ENCODE data around the gene SCYGR7. TPM values are rescaled to one million over a fixed set of nuclear protein-coding genes. Genes with fewer than 3 reads are reported as not detected.

Gene SCYGR7
- total RNA-seq, 1 donor from 2014 or later = not detected

- DNase-seq (no peak), ATAC-seq (ENCODE audit: low read depth) (no peak)
- no peak for TF ChIP-seq CTCF (IDR thresholded peaks at IDR 0.05)
- intact Hi-C loops (cut with micrococcal nuclease) = loop anchor here (2.0 to 10.0 kb wide), 2 partner anchors 295 to 733 kb away; partner anchors contain the start of gene AGFG1
- H3K9me3 Mint-ChIP-seq = no peaks in the 10 kb centered on the region
- no peaks in the 10 kb centered on the region for H3K4me1 Mint-ChIP-seq
- POLR2A ChIA-PET = no interaction called here
- H3K36me3 Mint-ChIP-seq (ENCODE audit: low read depth) = no peaks in the 10 kb centered on the region
- H3K27me3 Mint-ChIP-seq = peaks cover 2% of the 10 kb centered on the region
- H3K27ac Mint-ChIP-seq = no peak overlapping the region
- no peak overlapping the region for H3K4me3 Mint-ChIP-seq
- CTCF ChIA-PET = no interaction called here
Measured at GRCh38 chr2:227767830-227768229, 39.7 kb downstream of the SCYGR7 start.

- intact Hi-C loops (cut with micrococcal nuclease) = no loop called here
- no peak for TF ChIP-seq CTCF (IDR thresholded peaks at IDR 0.05)
- no peak for DNase-seq
- Mint-ChIP-seq H3K4me3 (no peak overlapping the region), H3K27ac (no peak overlapping the region), H3K36me3 (ENCODE audit: low read depth) (no peaks in the 10 kb centered on the region), H3K9me3 (no peaks in the 10 kb centered on the region), H3K27me3 (no peaks in the 10 kb centered on the region), H3K4me1 (no peaks in the 10 kb centered on the region)
- ChIA-PET POLR2A (no interaction called here), CTCF (no interaction called here)
- no peak for ATAC-seq (ENCODE audit: low read depth)
Measured at GRCh38 chr2:227772197-227772661, 44.1 kb downstream of the SCYGR7 start.

GRCh38 chr2:227772932-227773331, 44.8 kb downstream of the SCYGR7 start:
- Mint-ChIP-seq H3K4me1 (no peaks in the 10 kb centered on the region), H3K27me3 (no peaks in the 10 kb centered on the region), H3K9me3 (no peaks in the 10 kb centered on the region), H3K4me3 (no peak overlapping the region), H3K36me3 (ENCODE audit: low read depth) (no peaks in the 10 kb centered on the region), H3K27ac (no peak overlapping the region)
- ChIA-PET CTCF (no interaction called here), POLR2A (no interaction called here)
- no peak for TF ChIP-seq CTCF (IDR thresholded peaks at IDR 0.05)
- ATAC-seq (ENCODE audit: low read depth) (no peak), DNase-seq (no peak)
- intact Hi-C loops (cut with micrococcal nuclease) = no loop called here

GRCh38 chr2:227774011-227774624, 46.0 kb downstream of the SCYGR7 start:
- H3K27me3 Mint-ChIP-seq = no peaks in the 10 kb centered on the region
- H3K36me3 Mint-ChIP-seq (ENCODE audit: low read depth) = no peaks in the 10 kb centered on the region
- no peaks in the 10 kb centered on the region for H3K4me1 Mint-ChIP-seq
- no peak overlapping the region for H3K4me3 Mint-ChIP-seq
- intact Hi-C loops (cut with micrococcal nuclease) = no loop called here
- CTCF ChIA-PET = interaction anchor here (1.3 kb wide), 1 partner anchor 116 kb away, joined by 3 read pairs; no protein-coding TSS in a partner anchor
- POLR2A ChIA-PET = no interaction called here
- no peak overlapping the region for H3K27ac Mint-ChIP-seq
- DNase-seq (no peak), ATAC-seq (ENCODE audit: low read depth) (no peak)
- H3K9me3 Mint-ChIP-seq = no peaks in the 10 kb centered on the region
- no peak for TF ChIP-seq CTCF (IDR thresholded peaks at IDR 0.05)

GRCh38 chr2:227774895-227775842, 47.0 kb downstream of the SCYGR7 start:
- Mint-ChIP-seq H3K36me3 (ENCODE audit: low read depth) (no peaks in the 10 kb centered on the region), H3K27ac (no peak overlapping the region), H3K9me3 (no peaks in the 10 kb centered on the region), H3K27me3 (no peaks in the 10 kb centered on the region), H3K4me1 (no peaks in the 10 kb centered on the region), H3K4me3 (no peak overlapping the region)
- ChIA-PET CTCF (interaction anchor here (1.3 kb wide), 1 partner anchor 117 kb away, joined by 3 read pairs; no protein-coding TSS in a partner anchor), POLR2A (no interaction called here)
- no peak for TF ChIP-seq CTCF (IDR thresholded peaks at IDR 0.05)
- no peak for ATAC-seq (ENCODE audit: low read depth)
- intact Hi-C loops (cut with micrococcal nuclease) = no loop called here
- no peak for DNase-seq
